Spinal cord (tissue), 10 donors: ENCODE results near the gene SERF2. TPM values are rescaled to one million over a fixed set of nuclear protein-coding genes. Genes with fewer than 3 reads are reported as not detected.
"Not testable (repeated sequence)": the region's sequence is repeated elsewhere in the genome, so short reads cannot be mapped to it uniquely, and the experiment has no call there.

ENCODE experiments used
- DNase-seq, 6 donors: peaks; one replicate each; pipeline versions ENCODE4 v3.0.0 to v3.0.0-alpha.2; 2013 to 2015; ENCODE audit warnings: low spot score in 6 of 6, low read depth in 4 of 6
- H3K27ac ChIP-seq: one replicate; pipeline ENCODE4 v1.5.1; 2013; ENCODE audit warnings: low read depth, low read length, control low read depth
- H3K27me3 ChIP-seq: one replicate; pipeline ENCODE4 v1.6.1; 2013; ENCODE audit warnings: low read length; ENCODE audit not compliant: control insufficient read depth, insufficient read depth
- H3K36me3 ChIP-seq: one replicate; pipeline ENCODE4 v1.6.1; 2013; ENCODE audit warnings: low read length; ENCODE audit not compliant: control insufficient read depth, insufficient read depth
- H3K4me1 ChIP-seq: one replicate; pipeline ENCODE4 v1.6.1; 2013; ENCODE audit warnings: low read length; ENCODE audit not compliant: control insufficient read depth, insufficient read depth
- H3K4me3 ChIP-seq: one replicate; pipeline ENCODE4 v1.5.1; 2013; ENCODE audit warnings: low read depth, low read length, control low read depth
- H3K9me3 ChIP-seq: one replicate; pipeline ENCODE4 v1.6.1; 2013; ENCODE audit warnings: low read length; ENCODE audit not compliant: control insufficient read depth, insufficient read depth
- WGBS: methylation state at CpG from one replicate; pipeline ENCODE4 v1.1.5; 2013; ENCODE audit warnings: missing lambda C conversion rate; ENCODE audit not compliant: insufficient coverage; 5-methylcytosine and 5-hydroxymethylcytosine counted together
- polyA plus RNA-seq, 2 donors: library from polyadenylated mRNA; unstranded; fragments of 120-200 nt; gene quantifications; one replicate each; pipeline ENCODE4 v1.2.1, GENCODE V29; 2013; ENCODE audit not compliant: insufficient read length in 2 of 2
- total RNA-seq, 2 donors: library from RNA; depleted of rRNA in 1 of 2; stranded (reverse); fragments of 120-200 nt in 1 of 2; fragments of >200 nt in 1 of 2; gene quantifications; one replicate each; pipeline versions ENCODE4 v1.2.3 to v1.2.4, GENCODE V29; 2013 to 2014
- donor health status: healthy.

The SERF2 gene
- total and polyA plus RNA-seq, 4 donors = 134 to 884 (median 521) TPM

- peak; percentile 81 to 98 (median 86) for DNase-seq
- Histone ChIP-seq H3K36me3 (peaks cover 40% of the 10 kb centered on the region), H3K4me3 (peak within 1 kb of the TSS; percentile 67), H3K9me3 (no peaks in the 10 kb centered on the region), H3K27me3 (no peaks in the 10 kb centered on the region), H3K27ac (peak within 1 kb of the TSS; percentile 94), H3K4me1 (peaks cover 8% of the 10 kb centered on the region)
- WGBS = 6% methylated on average over 43 of the region's 44 CpGs
These were observed 8.4 kb downstream of the SERF2 start, which contains the start of gene HYPK for GRCh38 chr15:43800286-43801141. Gene HYPK (plus strand): TSS chr15:43800599. CDS start chr15:43800623, 24 bp downstream.

DNA sequence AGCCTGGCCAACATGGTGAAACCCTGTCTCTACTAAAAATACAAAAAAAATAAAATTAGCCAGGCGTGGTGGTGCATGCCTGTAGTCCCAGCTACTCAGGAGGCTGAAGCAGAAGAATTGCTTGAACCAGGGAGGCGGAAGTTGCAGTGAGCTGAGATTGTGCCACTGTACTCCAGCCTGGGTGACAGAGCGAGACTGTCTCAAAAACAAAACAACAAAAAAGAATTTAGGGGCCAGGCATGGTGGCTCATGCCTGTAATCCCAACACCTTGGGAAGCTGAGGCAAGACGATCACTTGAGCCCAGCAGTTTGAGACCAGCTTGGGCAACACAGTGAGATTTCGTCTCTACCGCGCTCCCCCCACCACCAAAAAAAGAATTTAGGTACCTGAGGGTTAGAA, 10.6 kb downstream of the SERF2 start:
- WGBS = 95% methylated on average over 4 of the region's 7 CpGs
- peaks cover 50% of the 10 kb centered on the region for H3K36me3 ChIP-seq
- H3K27ac ChIP-seq = not testable (repeated sequence)

DNA sequence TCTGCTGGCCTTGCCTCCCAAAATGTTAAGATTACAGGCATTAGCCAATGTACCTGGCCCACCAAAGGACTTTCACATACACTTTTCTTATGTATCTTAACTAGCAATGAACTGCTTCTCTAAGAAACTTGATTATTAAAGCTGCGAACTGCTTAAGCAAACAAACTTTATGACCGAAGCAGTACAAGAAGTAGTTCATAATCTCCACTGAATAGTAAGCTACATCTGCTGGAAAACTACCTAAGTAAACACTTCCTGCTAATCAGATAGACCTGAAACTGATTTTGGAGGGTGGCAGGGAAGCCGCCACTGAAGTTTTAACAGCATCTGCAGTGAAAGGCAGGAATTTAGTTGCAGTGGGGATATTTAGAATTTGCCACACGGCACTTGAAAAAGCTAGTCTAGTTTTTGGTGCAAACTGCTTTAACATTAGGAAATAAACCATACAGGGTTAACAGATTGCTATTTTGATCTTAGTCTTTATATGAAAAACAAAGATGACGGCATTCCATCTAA, 16.4 kb downstream of the SERF2 start:
- no CpG with 5 or more reads among the region's 5 CpGs for WGBS
- H3K9me3 ChIP-seq = no peaks in the 10 kb centered on the region
- no peak overlapping the region for H3K27ac ChIP-seq
- DNase-seq = no peak
- H3K36me3 ChIP-seq = peaks cover 68% of the 10 kb centered on the region
- no peaks in the 10 kb centered on the region for H3K27me3 ChIP-seq
- no peak overlapping the region for H3K4me3 ChIP-seq
- no peaks in the 10 kb centered on the region for H3K4me1 ChIP-seq

More for the DNA sequence above, 10.6 kb downstream of the SERF2 start:
- not testable (repeated sequence) for DNase-seq, H3K27me3 ChIP-seq, H3K4me3 ChIP-seq, H3K4me1 ChIP-seq, H3K9me3 ChIP-seq

- Histone ChIP-seq H3K36me3 (peaks cover 71% of the 10 kb centered on the region), H3K27ac (no peak overlapping the region), H3K9me3 (no peaks in the 10 kb centered on the region), H3K4me3 (no peak overlapping the region), H3K27me3 (no peaks in the 10 kb centered on the region), H3K4me1 (no peaks in the 10 kb centered on the region)
- DNase-seq = no peak
- 100% methylated on average over 1 of the region's 6 CpGs for WGBS
These were observed 17.0 kb downstream of the SERF2 start for GRCh38 chr15:43808960-43809678.

DNA sequence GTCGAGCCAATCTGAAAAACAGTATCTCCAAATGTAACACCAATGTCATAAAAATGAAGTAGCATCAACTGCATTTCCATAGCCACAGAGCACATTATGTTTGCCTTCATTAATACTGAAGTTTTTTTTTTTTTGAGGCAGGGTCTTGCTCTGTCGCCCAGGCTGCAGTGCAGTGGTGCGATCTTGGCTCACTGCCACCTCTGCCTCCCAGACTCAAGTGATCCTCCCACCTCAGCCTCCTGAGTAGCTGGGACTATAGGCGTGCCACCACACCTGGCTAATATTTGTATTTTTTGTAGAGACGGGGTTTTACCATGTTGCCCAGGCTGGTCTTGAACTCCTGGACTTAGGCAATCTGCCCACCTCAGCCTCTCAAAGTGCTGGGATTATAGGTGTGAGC, 22.9 kb downstream of the SERF2 start:
- WGBS = 100% methylated on average over 1 of the region's 5 CpGs

GRCh38 chr15:43821505-43821904, 29.4 kb downstream of the SERF2 start:
- WGBS = no CpG with 5 or more reads among the region's 3 CpGs
- no peaks in the 10 kb centered on the region for H3K27me3 ChIP-seq
- peaks cover 3% of the 10 kb centered on the region for H3K36me3 ChIP-seq
- no peak for DNase-seq
- no peaks in the 10 kb centered on the region for H3K9me3 ChIP-seq
- H3K4me1 ChIP-seq = peaks cover 20% of the 10 kb centered on the region
- H3K4me3 ChIP-seq = no peak overlapping the region
- H3K27ac ChIP-seq = no peak overlapping the region

More for the DNA sequence above, 22.9 kb downstream of the SERF2 start:
- H3K4me3 ChIP-seq, DNase-seq, H3K27ac ChIP-seq, H3K9me3 ChIP-seq, H3K27me3 ChIP-seq, H3K4me1 ChIP-seq: not testable (repeated sequence)
- peaks cover 58% of the 10 kb centered on the region for H3K36me3 ChIP-seq

- WGBS = 6% methylated on average over 44 of the region's 46 CpGs
- peak within 1 kb of the TSS; percentile 91 for H3K27ac ChIP-seq
- no peaks in the 10 kb centered on the region for H3K27me3 ChIP-seq
- H3K4me1 ChIP-seq = peaks cover 33% of the 10 kb centered on the region
- H3K9me3 ChIP-seq = no peaks in the 10 kb centered on the region
- H3K36me3 ChIP-seq = peaks cover 3% of the 10 kb centered on the region
- H3K4me3 ChIP-seq = peak within 1 kb of the TSS; percentile 81
- DNase-seq = peak; percentile 91 to 99 (median 92)
These were observed 32.5 kb downstream of the SERF2 start, which contains the start of gene MFAP1 for GRCh38 chr15:43824302-43825246. Gene MFAP1 (minus strand): TSS chr15:43824690. CDS start chr15:43824569, 121 bp downstream.

DNA sequence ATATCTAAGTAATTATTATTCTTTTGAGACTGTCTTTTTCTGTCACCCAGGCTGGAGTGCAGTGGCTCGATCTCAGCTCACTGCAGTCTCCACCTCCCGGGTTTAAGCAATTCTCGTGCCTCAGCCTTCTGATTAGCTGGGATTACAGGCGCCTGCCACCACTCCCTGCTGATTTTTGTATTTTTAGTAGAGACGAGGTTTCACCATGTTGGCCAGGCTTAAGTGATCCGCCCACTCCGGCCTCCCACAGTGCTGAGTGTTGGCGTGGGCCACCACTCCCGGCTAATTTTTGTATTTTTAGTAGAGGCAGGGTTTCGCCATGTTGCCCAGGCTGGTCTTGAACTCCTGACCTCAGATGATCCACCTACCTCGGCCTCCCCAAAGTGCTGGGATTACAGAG, 33.2 kb downstream of the SERF2 start:
- not testable (repeated sequence) for DNase-seq, H3K27me3 ChIP-seq, H3K27ac ChIP-seq, H3K36me3 ChIP-seq, H3K4me3 ChIP-seq, H3K9me3 ChIP-seq
- peaks cover 33% of the 10 kb centered on the region for H3K4me1 ChIP-seq
- WGBS = 88% methylated on average over 6 of the region's 11 CpGs

GRCh38 chr15:43826029-43826507, 33.9 kb downstream of the SERF2 start:
- 92% methylated on average over 5 of the region's 11 CpGs for WGBS
- Histone ChIP-seq H3K27ac (no peak overlapping the region), H3K36me3 (no peaks in the 10 kb centered on the region), H3K9me3 (no peaks in the 10 kb centered on the region), H3K4me3 (no peak overlapping the region), H3K27me3 (no peaks in the 10 kb centered on the region), H3K4me1 (peaks cover 33% of the 10 kb centered on the region)
- DNase-seq = no peak
